GM19035 (cell line): Measurements from ENCODE around the gene GATD1.

Experiments used
- ATAC-seq: cut with Tn5 transposase; IDR thresholded peaks from one replicate; pipeline ENCODE4 v1.9.1; 2021; ENCODE audit not compliant: unreplicated experiment

Gene GATD1

DNA sequence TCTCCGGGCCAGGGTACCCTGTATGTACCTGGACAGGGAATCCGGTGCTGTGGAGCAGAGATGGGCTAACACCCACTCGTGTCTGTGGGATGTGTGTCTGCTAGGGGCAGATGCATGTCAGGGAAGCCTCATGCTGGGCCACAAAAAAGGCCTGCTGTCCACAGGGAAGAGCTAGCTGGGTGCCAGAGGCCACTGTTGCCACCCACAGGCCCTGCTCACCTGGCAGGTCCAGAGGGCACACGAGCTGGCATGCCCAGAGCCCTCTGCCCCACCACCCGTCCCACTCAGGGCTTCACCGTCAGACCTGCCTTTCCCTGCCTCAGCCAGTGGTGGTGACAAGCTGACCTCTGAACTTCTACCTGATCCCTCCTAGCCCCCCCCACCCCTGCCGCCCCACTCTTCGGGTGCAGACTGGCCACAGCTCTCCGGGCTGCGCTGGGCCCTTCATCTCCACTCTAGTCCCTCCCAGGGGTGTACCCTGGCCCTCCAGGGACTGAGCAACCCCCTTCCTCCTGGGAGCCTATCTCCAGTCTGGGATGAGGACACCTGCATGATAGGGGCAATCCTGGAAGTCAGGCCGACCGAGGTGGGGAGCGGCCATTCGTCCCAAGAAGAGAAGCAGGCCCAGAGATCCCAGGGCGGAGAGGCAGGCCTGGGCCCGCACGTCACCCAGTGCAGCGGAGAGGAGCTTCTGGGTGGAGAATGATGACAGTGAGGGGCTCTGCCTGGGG, 19.4 kb upstream of the GATD1 start:
- ATAC-seq, result no peak

DNA sequence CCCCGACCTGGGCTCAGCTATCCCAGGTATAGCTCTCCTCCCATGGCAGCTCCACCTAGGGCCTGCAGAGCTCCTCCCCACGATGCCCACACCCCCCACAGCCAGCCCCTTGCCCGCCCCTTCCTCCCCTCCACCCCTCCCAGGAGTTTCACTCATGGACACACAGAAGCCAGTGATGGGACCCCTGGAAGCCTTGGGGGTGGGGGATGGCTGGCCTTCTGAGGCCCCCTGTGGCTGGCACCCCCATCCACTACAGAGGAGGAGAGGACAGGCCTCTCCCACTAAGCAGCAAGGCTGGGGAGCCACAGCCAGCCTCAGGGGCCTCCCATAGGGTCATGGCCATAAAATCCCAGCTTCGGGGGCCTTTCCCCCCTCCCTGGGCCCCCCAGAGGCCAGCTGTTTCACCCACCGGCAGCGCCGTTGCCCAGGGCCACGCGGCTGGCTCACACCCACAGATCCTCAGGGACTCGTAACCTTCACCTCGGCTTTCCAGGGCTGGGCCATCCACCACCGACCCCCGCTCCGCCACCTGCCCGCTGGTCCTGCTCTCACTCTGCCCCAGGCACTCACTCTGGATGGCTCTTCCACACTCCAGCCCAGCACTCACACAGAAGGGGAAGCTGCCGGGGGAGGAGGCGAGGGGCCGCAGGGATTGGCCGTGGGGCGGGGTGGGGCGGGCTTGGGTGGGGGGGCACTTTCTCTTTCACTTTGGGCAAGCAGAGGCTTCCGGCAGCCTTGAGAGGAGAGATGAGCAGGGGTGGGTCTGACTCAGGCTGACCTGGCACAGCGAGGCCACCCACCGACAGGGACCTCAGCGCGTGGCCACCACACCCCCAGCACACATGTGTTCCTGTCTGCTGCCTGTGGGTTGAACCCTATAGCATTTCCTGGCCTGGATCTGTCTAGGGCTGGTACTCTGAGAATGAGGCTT, 18.6 kb upstream of the GATD1 start:
- ATAC-seq, result no peak

DNA sequence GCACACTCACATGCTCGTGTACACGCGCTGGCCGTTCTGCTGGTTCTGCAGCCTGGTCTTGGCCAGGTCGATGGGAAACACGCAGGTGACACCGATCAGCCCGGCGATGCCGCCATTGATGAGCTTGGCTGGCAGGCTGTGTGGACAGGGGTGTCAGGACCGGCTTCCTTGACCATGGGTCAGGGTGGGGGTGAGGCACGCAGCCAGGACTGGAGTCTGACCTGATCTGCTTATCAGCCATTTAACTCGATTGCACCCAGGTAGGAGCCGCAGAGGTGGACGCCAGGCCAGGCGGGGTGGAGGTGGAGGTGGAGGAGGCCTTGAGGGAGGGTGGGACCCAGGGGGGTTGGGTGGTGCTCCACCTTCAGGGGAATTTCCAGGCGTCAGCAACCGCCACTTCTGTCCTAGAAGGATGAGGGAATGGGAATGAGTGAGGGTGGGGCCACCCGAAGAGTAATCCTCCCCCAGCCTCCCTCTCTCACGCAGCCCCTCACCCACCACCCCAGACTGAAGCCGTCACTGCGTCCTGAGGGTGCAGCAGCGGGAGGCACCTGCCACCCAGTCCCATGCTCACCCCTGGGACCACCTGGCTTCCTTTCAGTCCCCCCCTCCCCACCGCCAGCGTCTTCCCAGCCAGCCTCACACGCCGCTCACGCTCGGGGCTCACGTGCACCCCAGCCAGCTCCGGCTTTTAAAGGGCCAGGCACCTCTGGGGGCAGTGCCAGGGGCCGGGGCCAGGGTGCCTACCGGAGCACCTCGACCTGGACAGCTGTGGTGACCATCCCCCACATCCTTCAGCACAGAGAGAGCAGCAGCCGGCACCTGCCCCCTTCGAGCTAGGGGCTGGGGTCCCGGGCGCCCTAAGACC, 17.7 kb upstream of the GATD1 start:
- ATAC-seq, result no peak

DNA sequence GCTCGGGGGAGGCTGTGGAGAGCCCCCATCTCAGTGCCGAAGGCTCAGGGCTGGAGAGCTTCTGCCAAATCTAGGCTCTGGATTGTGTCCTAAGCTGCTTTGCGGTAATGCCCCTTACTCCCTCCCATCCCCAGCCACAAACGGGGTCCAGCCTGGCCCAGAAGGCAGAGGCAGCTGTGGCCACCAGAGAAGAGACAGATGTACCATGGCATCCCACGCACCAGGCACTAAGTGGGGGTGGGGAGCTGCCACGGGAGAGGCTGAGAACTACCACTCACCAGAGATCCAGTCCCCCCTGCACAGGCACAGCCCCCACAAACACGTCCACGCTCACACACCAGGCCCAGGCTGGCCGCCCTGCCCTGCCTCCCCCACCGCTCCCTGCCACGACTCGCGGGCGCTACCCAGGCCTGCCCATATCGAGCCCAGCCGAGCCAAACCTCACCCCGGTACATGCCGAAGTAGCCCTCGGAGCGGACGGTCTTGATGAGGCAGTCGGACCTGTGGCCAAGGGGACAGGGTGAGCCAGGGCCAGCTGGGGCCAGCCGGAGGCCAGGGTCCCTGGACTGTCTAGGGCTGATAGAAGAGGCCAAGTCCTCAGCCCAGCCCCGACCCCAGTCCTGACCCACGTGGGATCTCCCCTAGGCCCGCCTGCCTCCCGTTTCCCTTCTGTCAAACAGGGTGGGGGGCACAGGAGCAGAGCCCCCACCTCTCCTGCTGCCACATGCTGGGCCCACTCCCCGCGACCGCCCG, 16.9 kb upstream of the GATD1 start:
- no peak for ATAC-seq

DNA sequence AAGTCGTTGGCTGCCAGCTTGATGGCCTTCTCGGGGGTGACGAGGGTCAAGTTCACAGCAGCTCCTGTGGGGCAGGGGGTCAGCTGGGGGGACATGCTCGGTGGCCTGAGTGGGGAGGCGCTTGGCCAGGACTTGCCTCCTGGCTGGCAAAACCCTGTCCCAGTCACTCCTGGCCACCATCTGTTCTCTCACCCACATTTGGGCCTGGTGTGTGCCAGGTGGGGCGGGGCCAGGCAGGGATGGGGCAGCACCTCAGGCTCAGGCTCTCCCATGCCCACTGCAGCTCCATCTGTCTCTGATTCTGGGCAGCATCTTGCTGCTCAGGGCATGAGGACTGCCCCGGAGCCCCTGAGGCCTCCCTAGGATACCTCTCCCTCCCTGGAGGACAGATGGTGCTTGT, 16.3 kb upstream of the GATD1 start:
- no peak for ATAC-seq

DNA sequence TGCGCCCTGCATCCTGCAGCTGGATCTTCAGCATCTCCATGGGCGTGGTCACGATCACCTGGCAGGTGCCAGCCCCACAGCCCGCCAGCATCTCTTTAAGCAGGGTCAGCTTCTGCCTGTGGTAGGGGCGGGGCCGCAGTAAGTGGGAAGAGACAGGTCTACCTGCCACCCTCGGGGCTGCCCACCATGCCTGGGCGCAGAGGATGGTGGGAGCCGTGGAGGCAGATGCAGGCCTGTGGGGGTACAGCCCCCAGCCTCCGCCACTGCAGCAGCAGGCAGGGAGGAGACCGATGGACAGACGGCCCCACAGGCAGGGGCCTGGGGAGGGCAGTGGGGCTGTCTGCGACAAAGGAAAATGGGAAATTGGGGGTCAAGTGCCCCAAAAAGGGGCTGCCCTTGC, 15.6 kb upstream of the GATD1 start:
- no peak for ATAC-seq

DNA sequence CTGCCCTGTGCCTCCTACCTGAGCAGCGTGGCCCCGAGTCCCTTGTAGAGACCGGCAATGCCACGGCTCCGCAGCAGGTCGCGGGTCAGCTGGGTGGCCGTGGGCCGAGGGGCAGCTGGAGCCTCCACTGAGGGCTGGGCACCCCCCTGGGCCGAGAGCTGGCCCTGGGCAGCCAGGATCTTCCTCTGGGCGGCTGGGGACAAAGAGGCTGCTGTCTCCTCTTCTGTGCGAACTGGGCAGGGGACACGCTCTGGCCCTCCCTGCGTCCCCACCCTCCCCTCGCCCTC, 15.2 kb upstream of the GATD1 start:
- no peak for ATAC-seq

DNA sequence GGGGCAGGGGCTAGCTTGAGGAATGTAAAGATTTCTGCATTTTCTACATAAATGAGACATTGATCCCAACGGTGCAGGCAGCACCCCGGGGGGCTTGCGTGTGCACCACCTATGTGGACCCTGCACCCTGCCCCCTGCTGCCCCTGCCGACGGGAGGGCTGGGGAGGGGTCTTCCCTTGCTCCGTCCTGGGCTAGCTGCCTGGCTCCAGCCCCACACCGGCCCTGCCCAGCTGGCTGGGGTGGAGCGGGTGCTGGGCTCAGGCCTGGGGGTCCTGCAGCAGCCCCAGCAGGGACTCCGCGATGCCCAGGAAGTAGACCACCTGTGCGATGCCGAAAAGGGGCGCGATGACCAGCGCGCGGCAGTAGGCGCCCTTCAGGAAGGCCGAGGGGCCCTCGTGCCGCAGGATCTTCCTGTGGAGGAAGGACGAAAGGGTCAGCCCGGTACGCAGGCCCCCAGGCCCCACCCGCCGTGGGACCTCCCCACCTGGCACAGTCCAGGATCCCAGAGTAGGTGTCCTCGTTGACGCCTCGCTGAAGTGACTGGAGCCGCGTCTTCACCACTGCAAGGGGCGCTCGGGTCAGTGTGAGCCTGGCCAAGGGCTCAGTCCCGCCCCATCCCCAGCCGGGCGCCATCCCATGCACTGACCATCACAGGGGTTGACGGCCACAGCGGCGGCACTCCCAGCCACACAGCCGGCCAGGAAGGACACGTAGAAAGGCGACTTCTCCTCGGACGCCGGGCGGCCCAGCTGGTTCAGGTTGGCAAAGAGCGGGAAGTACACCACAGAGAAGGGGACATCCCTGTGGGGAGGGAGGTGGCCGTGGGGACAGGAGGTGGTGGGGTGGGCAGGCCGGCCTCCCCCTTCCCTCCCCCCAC, 14.6 kb upstream of the GATD1 start:
- no peak for ATAC-seq

DNA sequence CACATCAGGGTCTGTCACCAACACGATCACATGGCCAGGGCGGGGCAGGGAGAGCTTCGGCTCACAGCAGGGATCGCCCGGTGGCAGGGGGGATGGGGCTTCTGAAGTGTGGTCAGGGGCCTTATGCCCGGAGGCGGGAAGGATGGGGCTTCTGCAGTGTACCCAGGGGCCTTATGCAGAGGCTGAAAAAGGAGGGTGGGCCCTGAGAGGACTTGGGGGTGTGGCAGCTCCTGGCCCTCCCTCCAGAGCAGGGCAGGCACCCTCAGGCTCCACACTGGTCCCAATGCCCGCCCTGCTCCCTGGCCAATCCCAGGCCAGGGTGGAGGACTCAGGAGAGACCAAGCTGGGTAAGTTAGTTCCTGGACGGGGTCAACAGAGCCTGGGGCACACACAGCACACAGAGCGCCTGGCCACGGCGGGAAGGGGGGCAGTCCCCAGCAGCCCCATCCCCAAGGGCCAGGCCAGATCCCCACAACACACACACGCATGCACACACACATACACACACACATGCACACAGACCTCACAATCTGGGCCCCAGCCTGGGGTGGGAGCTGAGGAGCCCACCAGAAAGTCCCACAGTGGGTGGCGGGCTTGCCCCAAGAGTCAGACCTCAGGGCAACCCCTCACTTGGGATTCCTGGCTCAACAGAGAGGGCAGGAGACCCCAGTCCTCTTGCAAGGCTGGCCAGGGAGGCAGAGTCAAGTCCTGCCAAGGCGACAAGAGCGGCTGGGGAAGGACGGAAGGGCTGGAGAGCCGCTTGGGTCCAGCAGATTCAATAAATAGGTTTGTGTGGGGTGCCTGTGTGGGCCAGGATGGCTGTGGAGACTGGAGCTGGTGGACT, 13.7 kb upstream of the GATD1 start:
- no peak for ATAC-seq

DNA sequence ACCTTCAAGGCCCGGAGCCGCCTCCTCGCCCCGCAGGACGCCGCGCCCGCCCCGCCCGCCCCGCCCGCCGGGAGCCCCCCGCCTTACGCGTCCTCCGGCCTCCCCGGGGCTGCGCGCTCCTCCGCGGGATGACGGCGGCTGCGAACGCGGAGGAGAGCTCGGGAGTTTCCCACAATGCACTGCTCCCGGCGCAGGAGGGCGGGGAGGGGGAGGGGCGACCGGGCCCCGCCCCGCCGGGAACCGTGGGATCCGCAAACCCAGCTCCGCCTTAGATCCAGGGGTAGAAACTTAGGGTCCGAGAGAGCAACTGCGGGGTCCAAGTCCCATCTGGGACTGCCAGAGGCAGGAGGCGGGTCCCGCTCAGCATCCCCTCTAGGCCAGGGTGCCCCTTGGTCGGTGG, 12.7 kb upstream of the GATD1 start, which contains the start of gene CEND1:
Gene CEND1 (minus strand): TSS at position 148 of the 400 bp plus-strand sequence. CDS start 1,514 bp downstream, outside the sequence.
- ATAC-seq, result no peak

DNA sequence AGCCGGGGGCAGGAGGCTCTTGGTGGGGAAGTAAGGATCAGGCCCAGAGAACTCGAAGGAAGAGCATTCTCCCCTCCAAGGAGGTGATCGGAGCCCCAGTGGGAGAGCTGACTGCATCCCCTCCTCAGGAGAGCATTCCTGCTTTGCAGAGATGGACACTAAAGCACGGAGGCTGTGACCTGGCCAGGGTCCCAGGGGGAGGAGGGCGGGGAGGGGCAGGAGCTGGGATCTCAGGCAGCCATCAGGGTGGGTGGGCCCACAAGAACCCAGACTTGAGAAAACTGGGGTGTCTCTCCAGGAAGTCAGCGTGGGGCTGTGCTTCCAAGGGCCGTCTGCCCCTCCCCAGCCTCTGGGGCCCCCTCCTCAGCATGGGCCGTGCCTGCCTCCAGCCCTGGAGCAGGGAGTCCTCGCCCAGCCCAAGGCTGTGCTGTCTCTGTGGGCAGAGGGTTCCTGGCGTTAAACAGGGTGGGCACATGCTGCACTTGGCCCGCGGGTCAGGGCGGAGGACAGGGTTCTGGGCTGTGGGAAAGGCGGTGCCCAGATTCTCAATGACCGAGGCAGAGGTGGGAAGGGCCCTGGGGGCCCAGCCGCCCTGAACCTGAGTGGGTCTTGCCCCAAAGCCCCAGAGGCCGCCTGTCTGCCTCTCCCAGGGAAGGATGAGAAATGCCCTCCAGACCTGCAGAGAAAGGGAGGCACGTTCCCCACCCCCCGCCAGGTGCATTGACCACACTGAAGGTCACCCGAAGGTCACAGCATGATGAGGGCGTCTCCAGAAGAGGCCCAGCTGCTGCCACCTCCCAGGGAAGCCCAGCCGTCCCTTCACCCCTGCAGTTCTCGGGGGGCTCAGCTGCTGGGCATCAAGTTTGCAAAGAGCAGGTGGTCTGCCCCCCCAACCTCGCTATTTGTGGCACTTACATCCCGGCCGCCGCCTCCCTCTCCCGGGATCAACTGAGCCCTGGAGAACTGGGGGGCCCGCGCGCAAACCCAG, 12.0 kb upstream of the GATD1 start:
- ATAC-seq, result no peak

DNA sequence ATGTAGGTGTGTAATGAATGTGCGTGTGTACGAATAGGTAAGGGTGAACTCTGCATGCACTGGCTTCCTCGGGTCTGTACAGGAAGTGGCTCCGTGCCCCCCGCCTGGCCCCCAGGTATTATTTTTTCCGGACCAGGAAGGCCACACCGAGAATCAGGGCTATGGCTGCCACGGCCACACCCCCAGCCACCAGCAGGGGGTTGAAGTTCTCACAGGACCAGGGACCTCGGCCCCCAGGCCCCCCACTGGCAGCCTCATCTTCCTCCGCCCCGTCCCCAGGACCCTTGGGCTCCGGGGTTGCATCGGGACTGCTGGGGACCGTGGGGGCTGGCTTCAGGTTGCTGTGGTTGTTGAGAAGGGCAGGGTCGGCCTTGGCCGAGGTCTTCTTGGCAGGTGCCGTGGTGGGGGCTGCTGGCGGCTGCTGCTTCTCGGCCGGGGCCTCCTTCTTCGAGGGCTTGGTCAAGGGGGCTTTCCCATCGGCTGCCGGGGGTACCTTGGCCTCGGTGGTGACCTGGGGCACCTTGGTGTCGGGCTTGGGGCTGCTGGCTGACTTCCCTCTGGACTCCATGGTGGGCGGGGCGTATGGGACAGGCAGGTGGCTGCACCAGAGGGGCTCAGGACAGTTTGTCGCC, 10.8 kb upstream of the GATD1 start:
- ATAC-seq, result no peak

DNA sequence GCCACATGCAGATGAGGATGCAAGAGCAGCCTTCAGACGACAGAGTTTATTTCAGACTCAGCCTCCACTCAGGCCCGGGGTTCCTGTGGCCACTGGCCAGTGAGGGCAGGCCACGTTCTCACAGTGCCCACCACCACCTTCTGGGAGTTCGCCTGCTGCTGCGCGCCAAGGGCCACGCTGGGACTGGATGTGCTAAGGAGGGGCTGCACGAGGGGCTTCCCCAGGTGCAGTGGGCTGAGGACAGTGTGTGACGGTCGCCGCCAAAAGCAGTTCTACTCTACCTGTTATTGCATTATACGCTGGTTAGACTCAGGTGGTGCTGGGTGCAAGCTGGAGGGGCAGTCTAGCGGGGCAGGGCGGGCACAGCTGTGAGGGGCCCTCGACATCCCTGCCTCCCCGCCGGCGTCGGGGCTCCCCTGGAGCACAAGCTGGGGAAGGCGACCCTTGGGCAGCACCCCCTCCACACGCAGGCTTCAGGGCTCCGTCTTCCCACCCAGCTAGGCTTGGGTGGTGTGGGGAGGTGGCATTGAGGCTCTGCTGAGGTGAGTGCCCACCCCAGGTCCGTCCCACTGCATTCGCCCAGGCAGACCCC, 9.9 kb upstream of the GATD1 start:
- ATAC-seq, result no peak

DNA sequence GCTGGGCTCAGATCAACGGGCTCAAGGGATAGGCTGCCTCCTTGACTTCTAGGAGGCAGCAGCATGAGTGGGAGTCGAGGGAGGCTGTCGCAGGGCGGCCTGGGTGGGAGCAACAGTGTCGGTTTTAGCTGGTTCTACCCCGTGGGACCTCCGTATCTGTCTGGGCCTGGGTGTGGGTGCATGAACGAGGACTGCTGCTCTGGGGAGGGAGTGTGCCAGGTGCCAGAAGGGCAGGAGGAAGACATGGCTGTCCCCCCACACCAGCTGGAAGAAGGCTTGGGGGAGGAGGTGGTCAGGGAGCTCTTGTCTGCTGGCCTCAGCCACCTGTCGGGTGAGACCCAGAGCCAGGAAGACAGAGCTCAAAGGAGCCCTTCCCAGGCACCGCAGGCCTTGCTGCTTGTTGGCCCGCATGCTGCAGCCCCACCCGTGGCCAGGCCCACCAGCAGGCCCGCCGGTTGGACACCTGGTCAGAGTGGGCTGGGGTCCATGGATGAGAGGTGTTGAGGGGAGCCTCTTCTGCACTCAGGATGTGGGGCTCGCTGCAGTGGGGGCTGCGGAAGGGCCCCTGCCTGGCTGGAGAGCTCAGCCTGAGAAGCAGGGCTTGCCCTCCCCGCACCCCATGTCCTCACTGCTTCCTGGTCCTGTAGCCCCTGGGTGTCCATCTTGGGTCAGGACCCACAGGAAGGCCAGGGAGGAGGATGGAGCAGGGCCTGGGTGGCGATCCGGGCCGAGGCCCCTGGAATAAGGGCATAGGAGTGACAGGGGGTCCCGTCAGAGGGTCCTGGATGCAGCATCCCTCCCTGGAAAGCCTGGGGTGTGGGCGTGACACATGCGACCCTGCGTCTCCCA, 9.2 kb upstream of the GATD1 start:
- ATAC-seq, result no peak

DNA sequence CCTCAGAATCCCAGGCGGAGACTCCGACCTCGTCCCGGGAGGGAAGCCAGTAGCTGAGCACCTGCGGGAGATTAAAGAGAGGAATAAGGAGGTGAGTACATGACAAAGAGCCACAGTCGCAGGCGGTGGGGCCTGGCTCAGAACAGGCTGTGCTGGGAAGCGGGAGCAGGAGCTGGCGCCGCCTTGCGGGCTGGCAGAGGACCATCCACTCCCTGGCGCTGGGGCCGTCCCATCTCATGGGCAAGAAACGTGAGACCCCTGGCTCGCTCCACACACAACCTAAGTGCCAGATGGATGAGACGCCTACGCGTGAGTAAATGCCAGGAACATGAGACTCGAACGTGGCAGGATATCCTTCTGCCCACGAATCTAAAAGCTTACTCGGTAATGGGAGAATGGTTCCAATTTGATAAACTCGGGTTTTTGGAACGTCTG, 6.3 kb upstream of the GATD1 start:
- no peak for ATAC-seq
